DMS153 (cell line): ENCODE data around the gene MPST.
"Not testable (repeated sequence)": the region's sequence is repeated elsewhere in the genome, so short reads cannot be mapped to it uniquely, and the experiment has no call there.

Experiments
- DNase-seq: peaks from one replicate; lab custom pipeline; 2025; lab: John Stamatoyannopoulos, UW

Gene MPST

DNA sequence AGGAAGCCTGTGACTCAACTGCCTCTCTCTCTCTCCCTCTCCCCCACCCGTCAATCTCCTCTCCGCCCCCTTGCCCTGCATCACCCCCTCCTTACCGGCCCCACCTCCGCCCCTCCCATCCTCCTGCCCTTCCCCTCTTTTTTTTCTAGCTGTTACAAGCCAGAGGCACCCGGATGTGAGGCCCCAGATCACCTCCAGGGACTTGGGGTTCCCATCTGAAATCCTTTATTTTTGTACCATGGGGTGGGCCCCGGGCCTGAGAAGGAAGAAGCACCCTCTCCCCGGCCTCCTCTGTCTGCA lies 42.8 kb downstream of the MPST start:
- DNase-seq = no peak

DNA sequence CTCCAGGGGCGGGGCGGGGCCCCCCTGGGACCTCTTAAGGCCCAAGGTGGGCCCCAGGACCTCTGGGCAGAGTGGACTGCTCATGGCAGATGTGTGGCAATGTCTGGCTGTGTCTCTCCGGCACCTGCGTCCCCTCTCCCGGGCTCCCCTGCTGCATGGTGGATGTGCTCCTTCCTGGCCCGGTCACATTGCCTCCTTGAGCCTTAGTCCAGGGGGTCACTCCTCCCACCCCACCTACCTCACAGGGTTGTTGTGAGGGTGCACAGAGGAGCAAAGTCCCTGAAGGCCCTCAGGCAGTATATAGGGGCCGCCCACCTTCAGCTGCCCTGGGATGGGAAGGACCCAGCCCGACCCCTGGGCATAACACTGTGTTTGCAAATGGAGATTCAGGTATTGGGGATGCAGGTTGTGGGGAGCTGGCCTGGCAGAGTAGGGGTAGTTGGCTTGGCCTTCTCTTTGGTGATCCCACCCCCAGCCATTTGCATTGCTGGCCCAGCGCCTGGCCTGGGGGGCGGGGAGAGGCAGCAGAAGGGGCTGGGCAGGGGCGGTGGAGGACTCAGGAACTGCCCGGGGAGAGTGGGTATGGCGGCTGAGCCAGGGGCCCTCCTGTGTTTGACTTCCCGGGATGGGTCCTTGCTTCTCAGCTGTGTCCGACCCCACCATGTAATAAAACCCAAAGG lies 43.3 kb downstream of the MPST start:
- no peak for DNase-seq

DNA sequence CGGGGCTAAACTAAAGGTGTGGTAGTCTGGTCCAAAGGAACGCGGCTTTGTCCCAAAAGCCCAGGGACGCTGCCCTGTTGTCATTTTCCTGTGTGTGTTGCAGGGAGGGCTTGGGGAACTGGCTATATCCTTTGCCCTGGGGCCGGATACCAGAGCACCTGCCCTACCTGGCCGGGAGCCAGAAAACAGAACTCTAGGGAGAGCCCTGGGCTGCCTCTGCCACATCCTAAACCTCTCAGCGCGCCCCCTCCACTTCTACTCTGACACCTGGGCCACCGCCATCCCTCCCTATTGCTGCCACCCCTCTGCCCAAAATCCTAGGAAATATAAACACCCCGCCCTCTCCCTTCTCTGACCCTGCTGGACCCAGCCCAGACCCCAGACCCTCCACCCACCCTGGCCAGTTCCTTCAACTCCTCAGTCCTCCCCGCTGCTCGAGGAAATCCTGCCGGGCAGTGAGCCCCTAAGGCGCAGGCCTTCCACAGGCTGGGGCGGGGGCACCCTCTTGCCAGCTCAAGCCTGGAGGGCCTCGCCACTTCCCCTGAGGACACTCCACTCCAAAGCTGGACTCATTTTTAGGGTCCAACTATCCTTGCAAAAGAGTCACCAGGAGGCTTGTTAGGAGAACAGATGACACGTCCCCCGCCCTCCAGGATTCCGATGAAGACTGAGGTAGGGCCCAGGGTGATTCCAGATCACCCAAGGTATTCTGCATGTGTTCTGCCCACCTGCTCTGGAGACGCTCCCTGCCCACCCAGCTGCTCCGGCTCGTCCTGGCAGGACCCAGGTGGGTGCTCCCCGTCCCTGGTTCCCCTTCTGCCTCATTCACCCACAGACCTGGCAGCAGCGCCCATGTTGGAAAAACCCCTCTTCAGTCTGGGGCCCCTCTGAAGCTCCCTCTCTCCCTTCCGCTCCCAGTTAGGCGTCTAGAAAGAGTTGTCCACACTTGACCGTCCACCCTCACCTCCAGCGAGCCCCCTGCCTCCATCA lies 44.2 kb downstream of the MPST start:
- peak; percentile 69 for DNase-seq

DNA sequence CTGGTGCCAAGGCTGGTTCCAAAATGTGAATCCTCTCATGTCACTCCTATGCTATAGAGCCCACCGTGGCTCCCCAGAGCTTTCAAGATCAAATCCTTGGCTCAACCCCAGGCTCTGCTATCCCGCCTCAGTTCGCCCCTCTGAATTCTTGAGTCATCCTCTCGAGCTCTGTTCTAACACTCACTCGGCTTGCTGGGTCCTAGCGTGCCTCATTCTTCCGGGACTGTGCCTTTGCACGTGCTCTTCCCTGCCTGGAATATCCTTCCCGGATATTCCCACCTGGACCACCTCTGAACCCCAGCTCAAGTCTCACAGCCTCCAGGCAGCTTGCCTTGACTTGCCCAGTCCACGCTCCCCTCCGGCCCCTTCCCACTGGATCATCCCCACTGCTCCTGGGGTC lies 45.0 kb downstream of the MPST start:
- DNase-seq = no peak

DNA sequence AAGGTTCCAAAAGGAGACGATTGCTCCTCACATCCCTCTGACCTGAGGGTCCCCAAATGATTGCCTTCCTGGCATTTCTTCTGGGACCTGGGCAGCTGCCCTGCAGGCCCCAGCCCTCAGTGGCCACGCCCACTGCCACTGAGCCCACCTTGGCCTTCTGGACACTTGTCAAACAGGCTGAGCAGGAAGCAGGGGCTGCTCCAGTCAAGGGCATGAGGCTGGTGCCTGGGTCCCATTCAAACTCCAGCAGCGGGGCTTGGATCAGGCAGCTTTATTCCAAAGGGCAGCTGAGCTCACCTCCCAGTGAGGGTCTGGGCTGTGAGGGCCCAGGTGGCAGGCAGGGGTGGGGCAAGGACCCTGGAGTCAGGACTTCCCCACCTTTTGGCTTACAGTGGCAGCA lies 45.6 kb downstream of the MPST start:
- DNase-seq = no peak

DNA sequence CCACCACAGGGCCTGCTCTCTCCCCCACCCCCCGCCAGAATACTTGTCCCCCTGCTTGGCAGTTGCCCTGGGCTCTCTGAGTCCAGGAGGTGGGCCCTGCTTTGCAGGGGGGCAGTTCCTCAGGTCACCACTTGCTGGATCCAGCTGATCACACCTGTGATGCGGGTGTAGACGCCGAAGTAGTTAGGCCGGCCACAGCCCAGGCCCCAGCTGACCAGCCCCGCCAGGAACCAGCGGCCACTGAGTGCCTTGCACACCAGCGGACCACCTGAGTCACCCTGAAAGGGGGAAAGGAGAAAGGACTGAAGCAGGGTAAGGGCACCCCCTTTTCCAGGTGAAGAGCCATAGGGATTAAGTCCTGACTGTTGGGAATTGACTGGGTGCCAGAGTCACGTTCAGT lies 46.4 kb downstream of the MPST start:
- DNase-seq = no peak

DNA sequence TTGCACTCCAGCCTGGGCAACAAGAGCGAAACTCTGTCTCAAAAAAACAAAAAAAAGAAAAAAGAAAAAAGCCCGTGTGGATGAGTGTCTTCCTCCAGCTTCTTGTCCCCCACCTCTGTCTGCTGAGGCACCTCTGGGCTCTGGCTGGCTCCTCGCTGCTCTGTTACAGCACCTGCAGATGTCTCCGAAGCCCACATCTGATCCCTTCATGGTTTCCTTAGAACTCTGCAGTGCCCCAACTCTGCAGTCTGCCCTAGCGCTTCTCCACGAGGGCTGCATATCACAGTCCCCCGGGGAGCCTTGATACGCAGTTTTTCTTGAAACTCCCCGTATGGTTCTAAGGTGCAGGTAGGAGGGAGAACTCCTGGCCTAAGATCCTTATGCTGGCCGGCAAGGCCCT lies 47.9 kb downstream of the MPST start:
- no peak for DNase-seq

DNA sequence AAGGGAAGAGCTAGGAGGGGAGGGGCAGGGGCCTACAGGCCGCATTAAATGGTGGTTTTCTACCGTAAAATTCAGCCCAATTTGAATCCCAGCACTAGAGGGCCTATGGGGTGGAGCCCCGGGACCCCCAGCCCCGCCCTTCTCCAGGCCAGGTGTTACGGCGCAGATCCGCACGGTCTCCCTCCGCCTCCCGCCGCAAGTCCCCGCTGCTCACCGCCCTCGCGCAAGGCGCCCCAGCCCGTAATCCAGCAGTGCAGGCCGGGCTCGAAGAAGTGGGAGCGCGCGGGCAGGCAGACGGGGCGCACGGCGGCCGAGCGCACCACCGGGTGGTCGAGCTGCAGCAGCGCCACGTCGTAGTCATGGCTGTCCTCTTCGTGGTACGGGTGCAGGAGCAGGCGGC lies 49.3 kb downstream of the MPST start:
- no peak for DNase-seq

DNA sequence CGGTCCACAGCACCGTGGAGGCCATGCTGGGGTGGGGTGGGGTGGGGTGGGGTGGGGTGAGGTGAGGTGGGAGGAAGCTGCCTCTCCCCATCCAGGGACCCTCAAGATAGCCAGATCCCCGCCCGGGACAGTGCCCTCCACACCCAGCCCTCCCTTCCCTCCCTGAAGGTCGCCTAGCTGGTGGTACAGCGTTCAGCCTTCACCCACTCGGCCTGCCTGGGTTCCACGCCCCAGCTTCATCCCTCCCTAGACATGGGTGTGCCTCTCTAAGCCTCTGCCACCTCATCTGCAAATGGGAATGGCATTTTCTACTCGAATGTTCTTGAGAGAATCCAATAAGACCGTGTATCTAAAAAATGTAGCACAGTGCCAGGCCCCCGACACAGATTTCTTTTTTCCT lies 49.8 kb downstream of the MPST start:
- DNase-seq = no peak

DNA sequence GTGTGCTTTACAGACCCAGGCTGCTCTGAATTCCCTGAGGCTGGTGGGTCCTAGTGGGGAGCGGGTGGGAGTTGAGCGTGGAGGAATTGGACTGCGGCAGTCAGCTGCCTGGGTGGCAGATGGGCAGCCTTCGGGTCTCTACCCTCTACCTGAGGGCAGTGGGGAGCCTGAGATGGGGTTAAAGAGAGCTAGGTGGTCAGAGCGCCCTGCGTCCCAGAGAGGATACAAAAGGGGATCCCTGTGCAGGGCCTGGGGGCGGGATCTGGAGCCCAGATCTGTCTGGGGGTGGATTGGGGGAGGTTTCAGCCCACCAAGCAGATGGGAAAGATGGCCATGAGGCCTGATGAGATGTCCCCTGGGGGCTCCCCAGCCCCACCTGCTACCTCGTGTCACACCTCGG lies 50.2 kb downstream of the MPST start:
- no peak for DNase-seq

DNA sequence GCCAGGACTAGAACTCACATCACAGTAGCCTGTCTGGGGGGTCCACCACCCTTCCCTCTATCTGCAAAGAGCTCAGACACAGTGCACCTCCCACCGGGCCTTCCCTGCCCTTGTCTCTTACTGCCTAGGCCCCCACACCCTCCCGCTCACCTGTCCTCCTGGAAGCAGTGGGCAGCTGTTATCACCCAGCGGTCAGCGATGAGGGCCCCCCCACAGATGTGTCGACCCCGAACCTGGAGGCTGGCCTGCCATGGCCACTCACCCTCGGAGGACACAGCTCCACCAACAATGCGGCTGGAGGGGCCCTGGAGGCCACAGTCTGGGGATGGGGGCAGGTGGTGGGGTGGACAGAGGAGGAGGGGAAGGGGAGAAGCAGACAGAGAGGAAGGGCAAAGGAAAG lies 50.8 kb downstream of the MPST start:
- DNase-seq = no peak

DNA sequence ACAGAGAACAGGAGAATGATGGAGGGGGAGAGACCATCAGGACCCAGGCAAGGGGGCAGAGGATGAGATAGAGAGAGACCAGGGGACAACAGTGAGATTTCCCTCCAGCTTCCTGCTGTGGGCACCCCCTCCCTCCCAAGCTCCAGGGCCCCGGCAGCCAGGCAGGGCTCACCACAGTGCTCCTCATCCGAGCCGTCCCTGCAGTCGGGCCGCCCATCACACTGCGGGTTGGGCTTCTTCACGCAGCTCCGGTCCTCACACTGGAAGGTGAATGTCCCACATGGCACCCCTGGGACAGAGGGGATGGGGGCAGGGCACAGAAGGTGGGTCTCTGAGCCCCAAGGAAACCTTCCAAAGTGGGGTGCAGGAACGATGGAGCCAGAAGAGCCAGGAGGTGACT lies 51.2 kb downstream of the MPST start:
- no peak for DNase-seq

DNA sequence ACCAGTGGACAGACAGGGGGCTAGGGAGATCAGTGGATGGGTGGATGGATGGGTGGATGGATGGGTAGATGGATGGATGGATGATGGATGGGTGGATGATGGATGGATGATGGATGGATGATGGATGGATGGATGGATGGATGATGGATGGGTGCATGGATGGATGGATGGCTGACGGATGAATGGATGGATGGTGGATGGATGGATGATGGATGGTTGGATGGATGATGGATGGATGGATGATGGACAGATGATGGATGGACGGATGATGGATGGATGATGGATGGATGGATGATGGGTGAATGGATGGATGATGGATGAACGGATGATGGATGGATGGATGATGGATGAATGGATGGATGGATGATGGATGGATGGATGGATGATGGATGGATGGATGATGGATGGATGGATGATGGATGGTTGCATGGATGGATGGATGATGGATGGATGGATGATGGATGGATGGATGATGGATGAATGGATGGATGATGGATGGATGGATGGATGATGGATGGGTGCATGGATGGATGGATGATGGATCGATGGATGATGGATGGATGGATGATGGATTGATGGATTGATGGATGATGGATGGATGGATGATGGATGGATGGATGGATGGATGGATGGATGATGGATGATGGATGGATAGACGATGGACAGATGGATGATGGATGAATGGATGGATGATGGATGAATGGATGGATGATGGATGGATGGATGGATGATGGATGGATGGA lies 52.5 kb downstream of the MPST start:
- DNase-seq = not testable (repeated sequence)

DNA sequence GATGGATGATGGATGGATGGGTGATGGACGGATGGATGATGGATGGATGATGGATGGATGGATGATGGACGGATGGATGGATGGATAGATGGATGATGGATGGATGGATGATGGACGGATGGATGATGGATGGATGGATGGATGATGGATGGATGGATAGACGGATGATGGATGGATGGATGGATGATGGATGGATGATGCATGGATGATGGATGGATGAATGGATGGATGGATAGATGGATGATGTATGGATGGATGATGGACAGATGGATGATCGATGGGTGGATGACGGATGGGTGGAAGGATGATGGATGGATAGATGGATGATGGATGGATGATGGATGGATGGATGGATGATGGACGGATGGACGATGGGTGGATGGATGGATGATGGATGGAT lies 53.1 kb downstream of the MPST start:
- DNase-seq = no peak

DNA sequence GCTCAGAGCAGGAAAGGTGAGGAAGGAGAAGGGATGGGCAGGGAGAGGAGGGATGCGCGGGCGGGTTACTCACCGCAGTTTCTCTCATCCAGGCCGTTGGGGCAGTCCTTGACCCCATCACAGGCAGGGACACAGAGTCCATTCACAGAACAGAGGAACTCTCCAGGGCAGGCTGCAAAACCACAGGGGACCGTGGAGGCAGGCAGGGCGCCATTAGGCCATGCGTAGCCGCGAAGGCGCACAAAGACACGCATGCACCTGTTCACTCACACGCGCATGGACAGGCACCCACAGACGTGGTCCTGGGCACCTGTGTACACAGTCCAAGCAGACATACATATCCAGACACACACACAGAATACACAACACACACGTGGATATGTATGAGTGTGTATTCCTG lies 55.0 kb downstream of the MPST start:
- DNase-seq = no peak

DNA sequence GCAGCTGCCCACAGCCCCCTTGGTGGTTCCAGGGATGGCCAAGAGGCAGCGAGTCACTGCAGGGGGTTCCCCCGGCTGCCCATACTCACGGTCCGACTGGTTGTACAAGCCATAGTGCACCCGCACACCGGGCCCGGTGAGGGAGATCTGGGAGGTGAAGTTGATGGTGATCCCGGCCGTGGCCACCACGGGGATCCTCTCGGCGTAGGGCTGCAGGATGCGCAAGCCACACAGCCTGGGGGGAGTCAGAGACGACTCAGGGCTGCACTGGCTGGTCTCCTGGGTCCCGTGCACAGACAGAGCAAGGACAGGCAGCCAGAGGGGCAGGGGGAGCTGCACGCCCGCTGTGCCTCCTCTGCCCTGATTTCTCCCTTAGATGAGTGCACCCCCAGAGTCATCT lies 55.5 kb downstream of the MPST start:
- DNase-seq = no peak

DNA sequence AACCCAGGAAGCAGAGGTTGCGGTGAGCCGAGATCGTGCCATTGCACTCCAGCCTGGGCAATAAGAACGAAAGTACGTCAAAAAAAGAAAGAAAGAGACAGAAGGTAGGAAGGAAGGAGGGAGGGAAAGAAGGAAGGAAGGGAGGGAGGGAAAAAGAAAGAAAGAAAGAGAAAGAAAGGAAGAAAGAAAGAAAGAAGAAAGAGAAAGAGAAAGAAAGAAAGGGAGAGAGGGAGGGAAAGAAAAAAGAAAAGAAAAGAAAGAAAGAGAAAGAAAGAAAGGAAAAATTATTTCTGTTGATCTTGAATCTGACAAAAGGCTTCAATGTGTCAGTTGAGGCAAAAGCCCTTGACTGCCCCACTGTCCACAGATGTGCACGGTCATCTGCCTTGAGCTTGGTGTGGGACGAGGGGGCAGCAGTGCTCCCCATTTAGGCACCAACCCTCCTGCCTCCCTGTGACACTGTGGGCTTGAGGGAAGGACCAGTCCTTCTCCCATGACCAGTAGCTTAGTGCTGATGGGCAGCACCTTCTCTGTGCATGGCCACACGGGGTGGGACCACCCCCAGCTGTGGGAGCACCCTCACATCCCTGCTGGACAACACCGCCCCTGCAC lies 56.4 kb downstream of the MPST start:
- no peak for DNase-seq

DNA sequence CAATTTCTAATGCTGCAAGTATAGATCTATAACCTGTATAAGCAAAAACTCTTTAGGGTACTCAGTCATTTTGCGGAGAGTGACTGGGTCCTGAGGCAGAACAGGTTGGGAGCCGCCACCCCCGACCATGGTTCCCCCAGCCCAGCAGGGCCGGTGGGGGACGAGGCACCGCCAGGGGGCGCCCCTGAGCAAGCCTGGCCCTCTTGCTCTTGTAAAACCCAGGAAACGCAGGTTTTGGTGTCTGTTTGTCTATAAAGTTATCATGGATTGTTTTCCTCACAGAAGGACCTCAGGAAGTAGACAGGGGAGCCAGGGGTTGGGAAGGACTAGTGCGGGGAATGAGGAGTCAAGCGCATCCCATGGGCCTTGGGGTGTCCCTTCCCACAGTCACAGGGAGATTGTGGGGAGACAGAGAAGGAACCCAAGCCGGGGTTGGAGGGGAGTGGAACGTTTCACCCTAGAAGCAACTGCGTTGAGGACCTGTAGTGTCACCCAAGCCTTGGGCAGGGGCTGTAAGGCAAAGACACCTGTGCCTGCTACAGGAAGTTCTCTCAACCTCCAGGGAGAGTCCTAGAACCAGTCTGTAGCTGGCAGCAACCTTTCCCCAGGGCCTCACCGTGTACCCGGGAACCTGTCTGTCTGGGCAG lies 58.4 kb downstream of the MPST start:
- DNase-seq = peak; percentile 30

DNA sequence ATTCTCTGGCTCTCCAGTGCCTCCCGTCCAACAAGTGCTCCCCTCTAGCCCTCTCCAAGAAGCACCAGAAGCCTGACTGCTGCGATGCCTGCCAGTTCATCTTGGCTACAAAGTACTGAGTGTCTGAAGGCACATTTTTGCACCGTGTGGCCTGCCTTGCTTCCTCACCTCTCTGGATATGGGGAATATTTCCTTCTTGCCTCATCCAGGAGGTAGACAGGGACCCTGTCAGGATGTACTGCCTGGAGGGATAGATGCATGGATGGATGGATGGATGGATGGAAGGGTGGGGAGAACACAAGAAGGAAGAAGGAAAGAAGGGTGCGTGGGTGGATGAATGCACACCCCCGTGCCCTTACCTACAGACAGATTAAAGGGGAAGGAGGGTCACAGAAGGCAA lies 59.6 kb downstream of the MPST start:
- DNase-seq = no peak
